Epithelial cell of proximal tubule (primary cell): ENCODE measurements around the gene HMOX2. TPM values are rescaled to one million over a fixed set of nuclear protein-coding genes. Genes with fewer than 3 reads are reported as not detected.

Experiments used
- DNase-seq: peaks from one replicate; pipeline ENCODE4 v3.0.0-alpha.2; 2011; ENCODE audit warnings: low read depth
- H3K4me3 ChIP-seq: 2 replicates; pipeline ENCODE4 v1.5.1; 2011; ENCODE audit warnings: low read depth, mild to moderate bottlenecking, low read length
- total RNA-seq: library from RNA; depleted of rRNA; stranded (reverse); fragments of >200 nt; gene quantifications from 2 replicates; pipeline ENCODE4 v1.2.3, GENCODE V29; 2015
- TF ChIP-seq, protein P1 (sequence below): conservative IDR thresholded peaks from 2 replicates; pipeline ENCODE4 v1.5.1; 2012; ENCODE audit warnings: low read depth, mild to moderate bottlenecking, low read length

The HMOX2 gene
- total RNA-seq, 1 donor from 2014 or later: 75.9 TPM

DNA sequence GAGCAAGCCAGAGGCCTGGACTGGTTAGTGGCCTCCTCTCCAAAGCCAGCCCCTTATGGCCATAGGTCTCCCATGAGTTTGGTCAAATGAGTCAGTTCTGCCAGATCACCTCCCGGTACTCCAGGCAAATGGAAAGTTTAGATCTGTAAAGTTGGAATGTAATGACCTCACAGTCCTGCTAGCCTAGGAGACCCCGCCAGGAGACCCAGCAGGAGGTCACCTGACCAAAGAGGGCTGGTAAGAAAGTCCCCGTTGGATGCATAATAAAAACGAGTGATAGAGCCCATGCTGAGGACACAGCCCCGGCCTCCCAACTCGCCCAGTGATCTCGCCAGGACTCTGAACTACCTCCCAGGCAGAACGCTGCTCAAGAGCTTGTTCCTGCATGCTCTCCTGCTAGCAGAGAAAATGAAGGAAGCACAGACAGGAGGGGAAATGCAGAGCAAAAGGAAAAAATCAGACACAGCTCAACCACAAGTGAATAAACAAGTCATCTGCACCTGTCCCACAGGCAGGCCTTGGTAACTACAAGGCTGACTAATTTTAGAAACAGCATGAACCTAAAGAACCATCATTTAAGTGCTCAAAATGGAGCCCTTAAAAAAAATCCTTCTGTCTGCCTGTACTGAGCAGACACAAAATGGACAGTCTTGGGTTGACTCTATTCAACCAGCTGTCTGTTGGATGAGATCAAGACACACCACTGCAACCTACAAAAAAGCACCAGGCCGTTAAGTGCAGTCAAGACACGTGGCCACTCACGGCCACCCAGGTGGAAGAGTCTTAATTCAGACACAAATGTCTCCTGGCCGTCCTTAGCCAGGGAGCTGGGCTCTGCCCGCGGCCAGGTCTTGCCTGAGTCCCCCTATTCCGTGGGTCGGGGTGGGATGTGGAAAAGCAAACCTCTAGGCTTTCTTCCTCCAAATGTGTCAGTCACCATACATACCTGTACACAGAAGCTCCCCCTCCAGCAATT lies 53.2 kb downstream of the HMOX2 start:
- TF ChIP-seq, protein P1, sequence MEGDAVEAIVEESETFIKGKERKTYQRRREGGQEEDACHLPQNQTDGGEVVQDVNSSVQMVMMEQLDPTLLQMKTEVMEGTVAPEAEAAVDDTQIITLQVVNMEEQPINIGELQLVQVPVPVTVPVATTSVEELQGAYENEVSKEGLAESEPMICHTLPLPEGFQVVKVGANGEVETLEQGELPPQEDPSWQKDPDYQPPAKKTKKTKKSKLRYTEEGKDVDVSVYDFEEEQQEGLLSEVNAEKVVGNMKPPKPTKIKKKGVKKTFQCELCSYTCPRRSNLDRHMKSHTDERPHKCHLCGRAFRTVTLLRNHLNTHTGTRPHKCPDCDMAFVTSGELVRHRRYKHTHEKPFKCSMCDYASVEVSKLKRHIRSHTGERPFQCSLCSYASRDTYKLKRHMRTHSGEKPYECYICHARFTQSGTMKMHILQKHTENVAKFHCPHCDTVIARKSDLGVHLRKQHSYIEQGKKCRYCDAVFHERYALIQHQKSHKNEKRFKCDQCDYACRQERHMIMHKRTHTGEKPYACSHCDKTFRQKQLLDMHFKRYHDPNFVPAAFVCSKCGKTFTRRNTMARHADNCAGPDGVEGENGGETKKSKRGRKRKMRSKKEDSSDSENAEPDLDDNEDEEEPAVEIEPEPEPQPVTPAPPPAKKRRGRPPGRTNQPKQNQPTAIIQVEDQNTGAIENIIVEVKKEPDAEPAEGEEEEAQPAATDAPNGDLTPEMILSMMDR: no peak
- H3K4me3 ChIP-seq: no peak overlapping the region
- DNase-seq: no peak

DNA sequence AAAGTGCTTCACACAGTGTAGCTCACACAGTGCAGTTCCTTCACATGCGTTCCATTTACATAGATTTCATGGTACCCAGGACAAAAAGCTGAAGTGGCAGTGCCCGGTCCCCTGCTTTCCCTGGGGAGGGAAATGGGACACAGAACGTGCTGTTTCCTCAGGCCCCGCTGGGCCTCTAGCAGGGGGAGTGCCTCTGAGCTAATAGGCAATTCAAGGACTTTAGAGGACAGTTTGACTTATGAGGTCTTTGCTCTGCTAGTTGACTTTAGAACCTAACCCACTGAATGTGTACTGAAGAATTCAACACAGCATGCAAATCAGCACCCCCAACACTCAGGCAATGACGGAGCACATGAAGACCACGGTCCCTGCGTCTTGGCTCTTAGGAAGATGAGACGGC lies 55.6 kb downstream of the HMOX2 start:
- DNase-seq: no peak
- H3K4me3 ChIP-seq: no peak overlapping the region
- TF ChIP-seq, protein P1: no peak

DNA sequence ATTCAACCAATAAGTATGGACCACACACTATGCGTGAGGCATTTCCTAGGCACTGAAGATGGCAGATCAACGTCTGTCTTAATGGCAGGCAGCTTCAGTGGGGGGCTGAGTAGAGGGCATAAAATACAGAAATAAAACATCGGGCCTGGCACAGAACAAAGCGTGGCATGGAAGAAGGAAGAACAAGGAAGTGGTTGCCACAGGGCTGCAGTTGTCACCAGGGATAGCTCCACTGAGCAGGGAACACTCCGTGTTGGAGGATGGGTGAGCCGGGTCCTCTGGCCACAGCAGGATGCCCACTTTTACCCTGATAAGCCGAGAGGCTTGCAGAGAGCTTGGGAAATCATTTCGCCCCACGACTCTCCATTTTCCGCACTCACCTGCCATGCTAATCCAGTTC lies 56.0 kb downstream of the HMOX2 start:
- no peak for DNase-seq
- H3K4me3 ChIP-seq: no peak overlapping the region
- TF ChIP-seq, protein P1: no peak

DNA sequence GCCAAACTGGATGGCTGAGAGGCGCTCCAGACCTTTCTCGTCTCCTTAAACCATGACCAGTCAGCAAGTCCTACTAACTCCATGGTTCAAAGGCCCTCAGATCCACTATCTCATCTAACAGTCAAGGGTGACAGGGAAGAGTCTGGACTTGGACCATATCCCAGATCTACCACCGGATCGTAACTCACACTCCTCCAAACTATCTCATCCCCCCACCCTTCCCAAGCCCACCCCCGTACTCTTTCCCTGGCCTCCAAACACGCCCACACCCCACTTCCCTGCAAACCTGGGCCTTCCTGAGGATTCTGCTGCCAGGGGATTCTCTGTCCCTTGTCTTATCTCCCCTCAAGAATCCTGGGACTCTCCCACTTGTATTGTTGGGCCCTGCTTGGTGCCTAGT lies 57.3 kb downstream of the HMOX2 start:
- TF ChIP-seq, protein P1: no peak
- H3K4me3 ChIP-seq: no peak overlapping the region
- no peak for DNase-seq

DNA sequence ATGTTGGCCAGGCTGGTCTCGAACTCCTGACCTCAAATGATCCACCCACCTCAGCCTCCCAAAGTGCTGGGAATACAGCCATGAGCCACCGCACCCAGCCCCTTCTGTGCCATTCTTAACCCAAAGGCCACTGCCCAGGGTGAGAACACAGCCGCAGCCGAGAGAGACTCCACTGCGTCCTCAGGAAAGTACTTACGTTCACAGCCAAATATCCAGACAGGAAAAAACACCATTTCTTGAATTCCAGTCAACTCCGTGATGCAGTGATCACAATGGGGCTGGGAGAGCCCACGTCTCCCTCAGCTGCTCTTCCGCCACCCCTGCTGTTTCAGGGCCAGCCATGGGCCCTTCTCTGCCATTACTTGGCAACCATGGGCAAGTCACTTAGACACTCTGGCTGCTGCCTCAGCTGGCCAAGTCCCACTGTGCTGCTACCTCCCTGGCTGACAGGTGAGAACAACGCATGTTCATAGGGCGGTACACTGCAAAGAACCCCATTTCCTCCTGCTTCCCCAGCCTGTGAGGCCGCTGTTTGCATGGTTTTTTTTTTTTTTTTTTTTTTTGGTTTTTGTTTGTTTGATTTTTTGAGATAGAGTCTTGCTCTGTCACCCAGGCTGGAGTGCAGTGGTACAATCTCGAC lies 58.1 kb downstream of the HMOX2 start:
- no peak overlapping the region for H3K4me3 ChIP-seq
- DNase-seq: no peak
- TF ChIP-seq, protein P1: no peak

DNA sequence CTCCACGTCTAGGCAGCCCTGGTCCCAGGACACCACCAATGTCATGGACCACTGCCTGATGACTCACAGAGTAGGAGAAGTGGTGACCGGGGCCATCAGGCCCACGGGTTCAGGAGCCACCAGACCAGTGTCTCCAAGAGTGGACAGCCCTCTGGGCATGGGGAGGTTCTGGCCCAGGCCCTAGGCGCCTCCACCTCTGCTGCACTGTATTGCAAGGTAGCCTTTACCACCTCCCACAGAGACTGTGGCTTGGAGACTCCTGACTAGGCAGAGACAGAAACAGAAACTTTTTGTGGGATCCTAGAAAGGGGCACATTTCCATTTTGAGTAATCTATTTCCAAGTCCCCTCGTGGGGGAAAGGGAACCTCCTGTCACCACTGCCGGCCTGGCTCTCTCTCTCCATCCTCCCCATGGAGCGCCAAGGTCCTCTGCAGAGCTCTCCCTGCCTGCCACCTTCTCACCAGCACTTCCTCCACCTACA lies 59.5 kb downstream of the HMOX2 start:
- H3K4me3 ChIP-seq: no peak overlapping the region
- DNase-seq: no peak

More for the DNA sequence above, 59.5 kb downstream of the HMOX2 start:
- TF ChIP-seq, protein P1: no peak
